Bronchial epithelial cell (primary cell): Measurements from ENCODE around the gene TCF3. TPM values are rescaled to one million over a fixed set of nuclear protein-coding genes. Genes with fewer than 3 reads are reported as not detected.

Experiments used
- DNase-seq: peaks from one replicate; pipeline ENCODE4 v3.0.0-alpha.2; 2010; ENCODE audit warnings: low read depth
- FAIRE-seq: peaks from 2 replicates; lab custom pipeline; 2011; peaks lifted over from hg19 to GRCh38; lab: Jason Lieb, UNC
- H3K27me3 ChIP-seq: 2 replicates; pipeline ENCODE4 v1.5.1; 2011; ENCODE audit warnings: low read length; ENCODE audit not compliant: control insufficient read depth, insufficient read depth
- H3K36me3 ChIP-seq: 2 replicates; pipeline ENCODE4 v1.5.1; 2011; ENCODE audit warnings: low read length; ENCODE audit not compliant: control insufficient read depth, insufficient read depth
- H3K4me3 ChIP-seq: 2 replicates; pipeline ENCODE4 v1.5.1; 2011; ENCODE audit warnings: mild to moderate bottlenecking, low read depth, low read length, control low read depth
- total RNA-seq: library from RNA; depleted of rRNA; stranded (reverse); fragments of >200 nt; gene quantifications from 2 replicates; pipeline ENCODE4 v1.2.1, GENCODE V29; 2014
- TF ChIP-seq, protein P1 (sequence below): IDR thresholded peaks from 2 replicates; pipeline ENCODE4 v1.5.1; 2011; ENCODE audit warnings: mild to moderate bottlenecking, moderate library complexity, low read length, control low read depth, inconsistent platforms; ENCODE audit not compliant: insufficient read depth, severe bottlenecking

TCF3 gene
- total RNA-seq, 1 donor from 2014 or later, result 68.2 TPM

DNA sequence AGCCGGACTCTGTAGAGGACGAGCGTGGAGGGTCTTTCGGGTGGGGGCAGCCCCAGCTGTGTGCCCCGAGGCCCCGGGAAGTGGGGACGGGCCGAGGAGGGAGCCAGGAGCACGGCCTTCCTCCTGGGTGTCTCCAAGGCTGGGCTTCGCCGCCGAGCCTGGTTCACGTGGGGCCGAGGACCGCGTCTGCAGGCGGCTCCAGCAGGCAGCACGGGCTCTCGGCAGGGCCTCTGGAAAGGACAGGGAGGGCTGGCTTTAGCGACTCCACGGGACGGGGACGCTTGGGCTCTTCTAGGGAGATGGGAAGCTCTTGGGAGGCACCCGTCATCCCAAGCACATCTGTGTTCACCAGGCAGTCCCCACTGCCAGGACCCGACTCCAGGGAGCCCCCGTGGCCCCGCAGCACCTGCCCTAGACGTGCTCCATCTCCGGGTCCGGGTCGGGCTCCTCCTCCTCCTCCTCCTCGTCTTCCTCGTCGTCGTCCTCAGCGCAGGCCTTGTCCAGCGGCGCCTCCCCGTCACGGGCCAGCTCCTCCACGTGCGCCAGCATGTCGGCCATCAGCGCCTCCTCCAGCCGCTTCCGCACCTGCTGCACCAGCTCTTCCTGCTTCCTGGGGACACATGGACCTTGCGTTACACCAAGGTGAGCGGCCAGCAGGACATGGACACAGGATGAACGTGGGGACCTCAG is 74.3 kb downstream of the TCF3 start:
- TF ChIP-seq, protein P1, sequence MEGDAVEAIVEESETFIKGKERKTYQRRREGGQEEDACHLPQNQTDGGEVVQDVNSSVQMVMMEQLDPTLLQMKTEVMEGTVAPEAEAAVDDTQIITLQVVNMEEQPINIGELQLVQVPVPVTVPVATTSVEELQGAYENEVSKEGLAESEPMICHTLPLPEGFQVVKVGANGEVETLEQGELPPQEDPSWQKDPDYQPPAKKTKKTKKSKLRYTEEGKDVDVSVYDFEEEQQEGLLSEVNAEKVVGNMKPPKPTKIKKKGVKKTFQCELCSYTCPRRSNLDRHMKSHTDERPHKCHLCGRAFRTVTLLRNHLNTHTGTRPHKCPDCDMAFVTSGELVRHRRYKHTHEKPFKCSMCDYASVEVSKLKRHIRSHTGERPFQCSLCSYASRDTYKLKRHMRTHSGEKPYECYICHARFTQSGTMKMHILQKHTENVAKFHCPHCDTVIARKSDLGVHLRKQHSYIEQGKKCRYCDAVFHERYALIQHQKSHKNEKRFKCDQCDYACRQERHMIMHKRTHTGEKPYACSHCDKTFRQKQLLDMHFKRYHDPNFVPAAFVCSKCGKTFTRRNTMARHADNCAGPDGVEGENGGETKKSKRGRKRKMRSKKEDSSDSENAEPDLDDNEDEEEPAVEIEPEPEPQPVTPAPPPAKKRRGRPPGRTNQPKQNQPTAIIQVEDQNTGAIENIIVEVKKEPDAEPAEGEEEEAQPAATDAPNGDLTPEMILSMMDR, result no peak
- Histone ChIP-seq H3K4me3 (no peak overlapping the region), H3K27me3 (no peaks in the 10 kb centered on the region), H3K36me3 (peaks cover 26% of the 10 kb centered on the region)
- FAIRE-seq (no peak), DNase-seq (no peak)

DNA sequence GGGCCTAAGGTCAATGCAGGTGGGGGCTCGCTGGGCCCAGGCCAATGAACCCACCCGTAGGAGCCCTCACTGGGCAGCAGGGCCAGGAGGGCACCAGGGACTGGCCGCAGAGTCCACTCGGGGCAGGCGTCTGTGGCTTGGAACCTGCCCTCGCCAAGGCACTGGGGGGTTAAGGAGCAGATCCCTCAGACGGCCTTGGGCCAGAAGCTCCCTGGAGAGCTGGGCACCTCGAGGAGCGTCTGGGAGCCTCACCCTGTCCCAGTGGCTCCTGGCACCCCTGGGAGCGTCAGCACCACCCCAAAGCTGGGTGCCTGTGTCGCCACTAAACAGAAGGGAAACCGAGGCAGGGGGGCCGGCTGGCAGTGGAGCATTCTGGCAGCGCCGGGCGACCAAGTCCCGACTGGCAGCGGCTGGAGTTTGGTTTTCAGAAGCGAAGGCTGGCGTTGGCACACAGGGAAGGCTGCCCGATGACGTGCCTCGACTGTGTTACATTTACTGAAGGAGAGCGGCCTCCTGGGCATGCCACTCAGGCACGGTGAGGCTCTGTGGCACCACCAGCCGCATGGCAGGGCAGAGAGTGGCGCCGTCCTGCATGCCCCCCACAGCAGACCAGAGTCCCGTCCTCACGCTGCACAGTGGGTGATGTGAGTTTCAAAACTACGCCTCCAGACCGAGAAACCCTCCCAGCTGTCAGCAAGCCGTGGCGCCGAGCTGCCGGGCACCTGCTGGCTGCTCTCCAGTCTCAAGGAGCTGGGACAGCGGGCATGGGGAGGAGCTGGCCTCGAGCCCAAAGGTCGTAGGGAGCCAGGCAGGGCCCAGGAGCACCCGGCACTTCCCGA is 75.1 kb downstream of the TCF3 start:
- DNase-seq, result no peak
- H3K4me3 ChIP-seq, result no peak overlapping the region
- no peaks in the 10 kb centered on the region for H3K27me3 ChIP-seq
- TF ChIP-seq, protein P1, result no peak
- H3K36me3 ChIP-seq, result peaks cover 22% of the 10 kb centered on the region
- FAIRE-seq, result no peak

DNA sequence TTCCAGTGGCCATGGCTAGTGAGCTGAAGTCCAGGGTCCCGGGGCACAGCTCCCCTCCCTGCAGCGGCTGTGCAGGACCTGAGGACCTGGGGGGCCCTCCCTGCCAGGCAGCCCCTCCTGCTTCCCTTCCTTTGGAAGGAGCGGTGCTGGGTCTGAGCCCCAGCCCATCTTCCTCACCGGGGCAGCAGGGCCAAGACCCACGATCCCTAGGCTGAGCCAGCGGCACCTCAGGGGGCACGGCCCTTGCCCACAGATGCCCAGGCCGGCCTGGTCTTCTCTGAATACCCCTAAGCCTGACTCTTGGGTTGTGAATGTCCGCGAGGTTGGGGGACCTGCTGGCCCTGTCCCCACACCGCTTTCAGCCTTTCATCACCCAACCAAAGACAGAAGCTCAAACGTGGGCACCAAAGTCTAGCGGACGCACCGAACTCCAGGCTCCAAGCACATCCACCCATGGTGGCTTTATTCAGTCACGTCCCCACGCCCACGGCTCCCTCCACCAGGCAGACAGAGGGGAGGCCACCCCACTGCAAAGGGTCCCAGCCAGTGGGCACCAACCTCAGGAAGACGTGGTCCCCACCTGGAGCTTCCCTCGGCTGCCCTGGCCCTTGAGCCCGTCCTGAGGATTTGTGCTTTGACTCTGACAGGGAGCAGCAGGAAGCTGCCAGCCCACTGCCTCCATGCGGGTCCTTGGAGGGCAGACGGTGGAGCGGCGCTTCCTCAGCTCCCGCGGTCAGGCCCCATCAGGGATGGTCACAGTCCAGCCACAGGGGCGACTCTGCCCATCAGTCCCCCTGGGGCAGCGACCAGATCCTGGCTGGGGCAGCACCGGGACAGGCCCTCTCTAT is 75.9 kb downstream of the TCF3 start:
- Histone ChIP-seq H3K27me3 (no peaks in the 10 kb centered on the region), H3K4me3 (no peak overlapping the region), H3K36me3 (peaks cover 18% of the 10 kb centered on the region)
- TF ChIP-seq, protein P1, result no peak
- no peak for FAIRE-seq
- no peak for DNase-seq

DNA sequence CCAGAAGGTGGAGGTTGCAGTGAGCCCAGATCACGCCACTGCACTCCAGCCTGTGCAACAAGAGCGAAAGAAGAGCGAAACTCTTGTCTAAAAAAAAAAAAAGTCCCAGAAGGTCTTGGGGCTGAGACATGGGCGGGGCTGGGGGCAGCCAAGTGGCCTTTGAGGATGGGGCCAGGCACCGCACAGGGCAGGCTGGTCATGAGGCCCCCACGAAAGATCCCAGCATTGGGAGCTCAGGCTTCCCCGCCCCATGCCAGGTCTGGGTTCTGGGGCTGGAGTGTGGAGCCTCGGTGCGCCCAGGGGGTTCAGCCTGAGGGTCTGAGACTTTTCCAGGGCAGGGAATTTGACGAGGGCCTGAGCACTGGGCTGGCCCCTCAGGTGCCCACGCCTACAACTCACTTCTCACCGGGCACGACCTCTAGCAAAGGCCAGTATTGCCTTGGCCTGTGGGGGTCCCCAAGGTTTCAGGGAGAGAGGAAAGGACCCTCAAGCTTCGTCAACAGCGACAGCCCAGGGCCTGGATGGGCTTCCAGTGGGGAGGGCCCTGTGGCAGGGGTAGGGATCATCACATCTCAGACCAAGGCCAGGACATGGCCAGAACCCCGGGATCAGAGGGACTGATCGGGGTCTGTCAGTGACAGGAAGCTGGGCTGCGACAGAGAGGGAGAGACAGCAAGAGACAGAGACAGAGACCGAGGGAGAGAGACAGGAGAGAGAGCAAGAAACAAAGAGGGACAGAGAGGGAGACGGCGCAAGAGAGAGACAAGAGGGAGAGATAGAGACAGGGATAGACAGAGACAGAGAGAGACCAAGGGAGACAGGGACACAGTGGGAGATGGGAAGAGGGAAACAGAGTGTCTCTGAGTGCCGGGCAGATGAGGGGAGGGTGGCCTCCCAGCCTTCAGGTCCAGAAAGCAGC is 76.8 kb downstream of the TCF3 start:
- Histone ChIP-seq H3K36me3 (peaks cover 12% of the 10 kb centered on the region), H3K4me3 (no peak overlapping the region), H3K27me3 (no peaks in the 10 kb centered on the region)
- DNase-seq (no peak), FAIRE-seq (no peak)
- TF ChIP-seq, protein P1, result no peak
